GM21367 (cell line): ENCODE measurements around the gene BANK1.

Source experiments
- ATAC-seq: cut with Tn5 transposase; IDR thresholded peaks from one replicate; pipeline ENCODE4 v1.9.1; 2021; ENCODE audit not compliant: unreplicated experiment

Gene BANK1

DNA sequence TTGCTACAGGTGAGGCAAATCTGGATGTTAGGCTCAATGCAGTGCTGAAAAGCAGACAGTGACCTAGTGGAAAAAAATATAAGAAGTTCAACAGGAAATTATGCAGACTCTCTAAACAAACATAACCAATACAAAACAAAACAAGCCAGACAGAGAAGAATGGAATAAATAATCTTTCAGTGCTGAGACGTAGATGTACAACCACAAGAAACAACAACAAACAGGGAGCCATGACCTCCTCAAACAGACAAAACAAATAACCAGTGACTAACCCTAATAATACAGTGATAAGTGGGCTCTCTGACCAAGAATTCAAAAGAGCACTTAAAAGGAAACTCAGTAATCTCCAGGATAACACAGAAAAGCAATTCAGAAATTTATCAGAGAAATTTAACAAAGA is 315.5 kb downstream of the BANK1 start:
- ATAC-seq: no peak

DNA sequence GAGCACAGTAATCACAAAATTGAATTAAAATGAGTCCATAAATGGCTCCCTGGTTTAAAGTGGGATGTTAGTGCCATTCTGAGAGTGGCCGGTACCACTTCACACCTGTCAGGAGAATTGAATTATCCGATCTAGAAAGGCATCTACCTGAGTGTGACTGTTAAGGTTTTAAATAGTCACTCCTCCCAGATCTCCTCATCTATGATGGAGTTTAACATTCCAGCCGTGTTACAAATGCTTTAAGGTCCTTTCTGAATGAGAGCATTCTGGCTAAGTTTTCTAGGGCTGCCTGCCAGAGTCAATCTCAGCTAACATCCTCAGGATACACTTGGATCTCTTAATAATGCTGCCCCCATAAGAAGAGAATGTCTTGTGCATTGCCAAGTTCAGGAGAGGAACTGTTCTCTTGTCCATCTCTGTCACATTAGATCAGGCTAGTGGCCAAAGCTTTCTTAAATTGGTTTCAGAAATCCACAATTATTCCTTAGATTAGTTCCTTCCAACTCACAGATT is 323.6 kb downstream of the BANK1 start:
- ATAC-seq: no peak

DNA sequence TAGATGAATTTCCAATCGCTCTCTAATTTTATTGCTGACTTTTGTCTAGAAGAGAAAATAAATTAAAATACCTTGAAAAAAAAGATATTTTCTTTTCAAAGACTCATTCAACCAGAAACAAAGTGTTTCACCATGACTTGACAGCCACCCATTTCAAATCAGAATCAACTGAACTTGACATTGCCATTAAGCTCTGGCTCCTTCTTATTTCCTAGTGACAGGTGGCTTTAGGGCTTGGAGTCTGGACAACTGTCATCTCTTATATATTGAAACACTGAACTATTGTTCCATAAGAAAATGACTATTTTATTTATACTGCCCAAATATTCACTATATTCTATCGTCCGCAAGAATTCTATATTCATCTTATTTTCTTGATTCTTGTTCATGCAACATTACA is 325.6 kb downstream of the BANK1 start:
- ATAC-seq: no peak

DNA sequence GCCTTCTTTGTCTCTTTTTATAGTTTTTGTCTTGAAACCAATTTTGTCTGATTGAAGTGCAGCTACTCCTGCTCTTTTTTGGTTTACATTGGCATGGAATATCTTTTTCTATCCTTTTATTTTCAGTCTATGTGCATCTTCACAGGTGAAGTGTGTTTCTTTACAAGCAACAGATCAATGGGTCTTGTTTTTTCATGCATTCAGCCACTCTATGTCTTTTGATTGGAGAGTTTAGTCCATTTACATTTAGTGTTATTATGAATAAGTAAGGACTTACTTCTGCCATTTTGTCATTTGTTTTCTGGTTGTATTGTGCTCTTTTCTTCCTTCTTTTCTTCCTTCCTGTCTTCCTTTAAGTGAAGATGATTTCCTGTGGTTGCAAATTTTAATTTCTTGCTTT is 330.3 kb downstream of the BANK1 start:
- ATAC-seq: no peak
